ENCODE measurements around the gene KIF2A. TPM values are rescaled to one million over a fixed set of nuclear protein-coding genes. Genes with fewer than 3 reads are reported as not detected.

Gene KIF2A
- 50.6 TPM for total RNA-seq

- DNase-seq (ENCODE audit: low spot score), result peak; percentile 89
Measured at GRCh38 chr5:62305715-62306322, at the start of gene KIF2A. Gene KIF2A, plus strand, starts transcription at chr5:62306206. Its CDS starts 267 bp downstream, at chr5:62306473.

- DNase-seq (ENCODE audit: low spot score), result no peak
Measured at GRCh38 chr5:62257020-62257367, 49.0 kb upstream of the KIF2A start.

- no peak for DNase-seq (ENCODE audit: low spot score)
Measured at GRCh38 chr5:62258654-62259053, 47.4 kb upstream of the KIF2A start.

GRCh38 chr5:62259699-62260250, 46.2 kb upstream of the KIF2A start:
- no peak for DNase-seq (ENCODE audit: low spot score)

- no peak for DNase-seq (ENCODE audit: low spot score)
Measured at GRCh38 chr5:62260513-62260912, 45.5 kb upstream of the KIF2A start.

GRCh38 chr5:62263401-62263800, 42.6 kb upstream of the KIF2A start:
- no peak for DNase-seq (ENCODE audit: low spot score)

GRCh38 chr5:62265648-62266112, 40.3 kb upstream of the KIF2A start:
- no peak for DNase-seq (ENCODE audit: low spot score)

GRCh38 chr5:62266573-62266972, 39.4 kb upstream of the KIF2A start:
- DNase-seq (ENCODE audit: low spot score), result no peak

GRCh38 chr5:62268234-62268633, 37.8 kb upstream of the KIF2A start:
- peak; percentile 58 for DNase-seq (ENCODE audit: low spot score)

GRCh38 chr5:62268792-62269191, 37.2 kb upstream of the KIF2A start:
- no peak for DNase-seq (ENCODE audit: low spot score)

- DNase-seq (ENCODE audit: low spot score), result no peak
Measured at GRCh38 chr5:62271370-62271769, 34.6 kb upstream of the KIF2A start.

GRCh38 chr5:62271870-62272269, 34.1 kb upstream of the KIF2A start:
- DNase-seq (ENCODE audit: low spot score), result no peak

GRCh38 chr5:62273687-62274086, 32.3 kb upstream of the KIF2A start:
- no peak for DNase-seq (ENCODE audit: low spot score)

- DNase-seq (ENCODE audit: low spot score), result no peak
Measured at GRCh38 chr5:62275581-62275980, 30.4 kb upstream of the KIF2A start.

GRCh38 chr5:62281411-62281810, 24.6 kb upstream of the KIF2A start:
- DNase-seq (ENCODE audit: low spot score), result no peak

GRCh38 chr5:62282064-62282463, 23.9 kb upstream of the KIF2A start:
- DNase-seq (ENCODE audit: low spot score), result no peak

GRCh38 chr5:62283005-62283404, 23.0 kb upstream of the KIF2A start:
- no peak for DNase-seq (ENCODE audit: low spot score)

GRCh38 chr5:62283861-62284260, 22.1 kb upstream of the KIF2A start:
- DNase-seq (ENCODE audit: low spot score), result no peak

GRCh38 chr5:62284946-62285891, 20.8 kb upstream of the KIF2A start:
- no peak for DNase-seq (ENCODE audit: low spot score)

GRCh38 chr5:62286834-62287233, 19.2 kb upstream of the KIF2A start:
- DNase-seq (ENCODE audit: low spot score), result no peak

GRCh38 chr5:62287237-62287636, 18.8 kb upstream of the KIF2A start:
- DNase-seq (ENCODE audit: low spot score), result no peak

- no peak for DNase-seq (ENCODE audit: low spot score)
Measured at GRCh38 chr5:62288118-62288517, 17.9 kb upstream of the KIF2A start.

GRCh38 chr5:62289813-62290212, 16.2 kb upstream of the KIF2A start:
- DNase-seq (ENCODE audit: low spot score), result no peak
